IMR-90 (cell line): Measurements from ENCODE around the gene PLEKHB1. TPM values are rescaled to one million over a fixed set of nuclear protein-coding genes. Genes with fewer than 3 reads are reported as not detected.

Experiments
- CTCF ChIP-seq: conservative IDR thresholded peaks from 2 replicates; pipeline ENCODE4 v1.5.1; 2012; ENCODE audit warnings: mild to moderate bottlenecking, low read depth, low read length, improper control_type of control experiment
- MXI1 ChIP-seq: IDR thresholded peaks from 2 replicates; pipeline ENCODE4 v1.6.1; 2012; ENCODE audit warnings: low read depth, mild to moderate bottlenecking, low read length, moderate library complexity, borderline replicate concordance
- RCOR1 ChIP-seq: IDR thresholded peaks from 2 replicates; pipeline ENCODE4 v1.6.1; 2012; ENCODE audit warnings: mild to moderate bottlenecking, low read length, improper control_type of control experiment; ENCODE audit not compliant: insufficient replicate concordance
- polyA plus RNA-seq, 3 experiments: library from polyadenylated mRNA; depleted of rRNA; stranded (reverse); fragments of >200 nt; gene quantifications; 2 replicates each; pipeline ENCODE4 v1.2.3, GENCODE V29; 2012; ENCODE audit warnings: low replicate concordance in 1 of 3
- total RNA-seq: library from RNA; depleted of rRNA; stranded (reverse); fragments of >200 nt; gene quantifications from 2 replicates; pipeline ENCODE4 v1.2.3, GENCODE V29; 2012

Gene PLEKHB1
- total and polyA plus RNA-seq, 2 of the 4 experiments (the other 2 are of a cell fraction), result 0.36 to 0.86 TPM

DNA sequence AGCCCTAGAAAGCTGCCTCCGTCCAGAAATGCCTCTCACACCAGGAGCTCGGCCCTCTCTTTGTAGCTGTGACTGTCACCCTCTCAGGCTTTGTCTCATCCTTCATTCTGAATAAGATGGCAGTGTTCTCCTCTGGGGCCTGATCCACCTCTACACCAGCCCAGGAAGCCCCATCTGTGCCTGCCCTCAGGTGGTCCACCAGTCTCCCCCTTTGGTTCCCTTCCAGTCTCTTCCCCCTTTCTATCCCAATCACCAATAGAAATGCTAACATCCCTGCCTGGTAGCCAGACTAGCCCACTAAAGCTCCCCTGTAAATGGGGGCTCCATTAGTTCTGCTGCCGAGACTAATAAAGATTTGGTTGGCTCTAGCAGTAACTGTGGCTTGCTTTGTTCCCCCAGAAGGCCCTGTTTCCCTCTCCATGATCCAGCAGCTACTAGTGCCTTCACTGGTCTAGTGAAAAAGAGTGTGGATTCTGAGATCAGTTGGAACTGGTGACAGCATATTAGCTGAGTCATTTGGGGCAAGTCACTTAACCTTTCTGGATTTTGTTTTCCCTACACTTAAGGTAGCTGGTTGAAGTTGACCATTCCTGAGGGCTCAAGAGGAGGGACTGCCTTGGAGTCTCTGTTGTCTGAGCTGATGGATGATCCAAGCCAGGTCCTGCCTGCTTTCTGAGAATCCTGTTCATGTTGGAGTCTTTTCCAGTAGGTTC, 16.2 kb downstream of the PLEKHB1 start (continued):
- TF ChIP-seq CTCF, result no peak
- no peak for TF ChIP-seq RCOR1
- TF ChIP-seq MXI1, result no peak
